PC-9 (cell line): Measurements from ENCODE around the gene TMC8. TPM values are rescaled to one million over a fixed set of nuclear protein-coding genes. Genes with fewer than 3 reads are reported as not detected.

Source experiments
- BruUV-seq: library from RNA; stranded (reverse); fragments of 400-500 nt; replicated peaks from 2 replicates; lab custom pipeline; 2021; lab: Mats Ljungman, UMichigan
- CTCF ChIA-PET: fragments of 300-600 bp; sonication (Branson Sonifier 250); formaldehyde crosslinking; loops from one replicate; lab custom pipeline; 2022; ENCODE audit warnings: antibody characterized with exemption; lab: Charles Lee
- POLR2A ChIA-PET: fragments of 300-600 bp; sonication (Branson Sonifier 250); formaldehyde crosslinking; loops from one replicate; lab custom pipeline; 2022; ENCODE audit warnings: antibody characterized with exemption; ENCODE audit not compliant: unreplicated experiment; lab: Charles Lee
- DNase-seq, 2 experiments: peaks; one replicate each; pipeline versions ENCODE4 v3.0.0 to v3.0.0-alpha.2; 2015 to 2022; ENCODE audit warnings: mixed read lengths in 1 of 2
- H2AFZ ChIP-seq: fragments of 200-600 bp; sonication (generic); 2 replicates; pipeline ENCODE4 v1.8.1; 2017; ENCODE audit warnings: antibody characterized with exemption
- H3F3A ChIP-seq: fragments of 200-600 bp; sonication (generic); 2 replicates; pipeline ENCODE4 v1.8.1; 2017; ENCODE audit warnings: antibody characterized with exemption, mild to moderate bottlenecking, low read depth; ENCODE audit not compliant: insufficient read depth
- H3K27ac ChIP-seq: fragments of 200-600 bp; sonication (generic); 2 replicates; pipeline ENCODE4 v1.6.1; 2016; ENCODE audit warnings: mixed run types
- H3K27me3 ChIP-seq: fragments of 200-600 bp; sonication (generic); 2 replicates; pipeline ENCODE4 v1.6.1; 2016; ENCODE audit warnings: low read depth, mixed run types; ENCODE audit not compliant: insufficient read depth
- H3K36me3 ChIP-seq: fragments of 200-600 bp; sonication (generic); 2 replicates; pipeline ENCODE4 v1.6.1; 2016; ENCODE audit warnings: low read depth, mixed run types
- H3K4me1 ChIP-seq: fragments of 200-600 bp; sonication (generic); replicated peaks from 2 replicates; pipeline ENCODE4 v1.6.1; 2016; ENCODE audit warnings: mixed run types; ENCODE audit not compliant: insufficient read depth
- H3K4me2 ChIP-seq: fragments of 200-600 bp; sonication (generic); 2 replicates; pipeline ENCODE4 v1.6.1; 2017; ENCODE audit warnings: mixed run types
- H3K4me3 ChIP-seq: fragments of 200-600 bp; sonication (generic); 2 replicates; pipeline ENCODE4 v1.6.1; 2016; ENCODE audit warnings: mixed run types
- H3K79me2 ChIP-seq: fragments of 200-600 bp; sonication (generic); 2 replicates; pipeline ENCODE4 v1.6.1; 2017; ENCODE audit warnings: low read depth, mixed run types
- H3K9me2 ChIP-seq: fragments of 200-600 bp; sonication (generic); 2 replicates; pipeline ENCODE4 v1.8.1; 2017; ENCODE audit warnings: mild to moderate bottlenecking; ENCODE audit not compliant: insufficient read depth
- H3K9me3 ChIP-seq: fragments of 200-600 bp; sonication (generic); 2 replicates; pipeline ENCODE4 v1.8.1; 2016; ENCODE audit warnings: low read depth; ENCODE audit not compliant: insufficient read depth
- H4K20me1 ChIP-seq: fragments of 200-600 bp; sonication (generic); 2 replicates; pipeline ENCODE4 v1.8.1; 2017; ENCODE audit not compliant: insufficient read depth
- CTCF ChIP-seq: fragments of 200-600 bp; sonication (generic); conservative IDR thresholded peaks from 2 replicates; pipeline ENCODE4 v1.6.1; 2017; ENCODE audit warnings: mixed run types, antibody characterized with exemption, mild to moderate bottlenecking, moderate library complexity
- EZH2 ChIP-seq: fragments of 200-600 bp; sonication (generic); IDR thresholded peaks from 2 replicates; pipeline ENCODE4 v1.8.0; 2017; ENCODE audit warnings: antibody characterized with exemption, low read depth
- intact Hi-C: fragments of 100-400 bp; cut with micrococcal nuclease; formaldehyde crosslinking; loops from one replicate; pipeline ENCODE4 v1.10.0; 2022; ENCODE audit not compliant: unreplicated experiment
- total RNA-seq: library from RNA; stranded (reverse); gene quantifications from 2 replicates; pipeline ENCODE4 v1.2.3, GENCODE V29; 2021

Gene TMC8
- total RNA-seq, 1 experiment from 2014 or later: 1.9 TPM

- 0 out of 2 replicates have a peak overlapping the region, but pooled peaks have one; percentile 15 for H3K4me2 ChIP-seq
- no peaks in the 10 kb centered on the region for H4K20me1 ChIP-seq
- no peak overlapping the region for H3K27ac ChIP-seq
- no peaks in the 10 kb centered on the region for H3K9me3 ChIP-seq
- no peak for TF ChIP-seq EZH2
- no peak for TF ChIP-seq CTCF
- no TSS peak for BruUV-seq
- no peaks in the 10 kb centered on the region for H3K79me2 ChIP-seq
- H3F3A ChIP-seq: no peaks in the 10 kb centered on the region
- ChIA-PET POLR2A (no interaction called here), CTCF (no interaction called here)
- DNase-seq: no peak
- no peak overlapping the region for H2AFZ ChIP-seq
- no peaks in the 10 kb centered on the region for H3K4me1 ChIP-seq
- no peak overlapping the region for H3K4me3 ChIP-seq
- no peaks in the 10 kb centered on the region for H3K36me3 ChIP-seq
- H3K27me3 ChIP-seq: 0 out of 2 replicates have a peak, but pooled peaks cover 3% of the 10 kb centered on the region
- no peaks in the 10 kb centered on the region for H3K9me2 ChIP-seq
- intact Hi-C loops: loop anchor here (5.0 kb wide), 1 partner anchor 333 kb away; no protein-coding TSS in a partner anchor
These were observed 40.8 kb upstream of the TMC8 start for GRCh38 chr17:78089576-78090281.

DNA sequence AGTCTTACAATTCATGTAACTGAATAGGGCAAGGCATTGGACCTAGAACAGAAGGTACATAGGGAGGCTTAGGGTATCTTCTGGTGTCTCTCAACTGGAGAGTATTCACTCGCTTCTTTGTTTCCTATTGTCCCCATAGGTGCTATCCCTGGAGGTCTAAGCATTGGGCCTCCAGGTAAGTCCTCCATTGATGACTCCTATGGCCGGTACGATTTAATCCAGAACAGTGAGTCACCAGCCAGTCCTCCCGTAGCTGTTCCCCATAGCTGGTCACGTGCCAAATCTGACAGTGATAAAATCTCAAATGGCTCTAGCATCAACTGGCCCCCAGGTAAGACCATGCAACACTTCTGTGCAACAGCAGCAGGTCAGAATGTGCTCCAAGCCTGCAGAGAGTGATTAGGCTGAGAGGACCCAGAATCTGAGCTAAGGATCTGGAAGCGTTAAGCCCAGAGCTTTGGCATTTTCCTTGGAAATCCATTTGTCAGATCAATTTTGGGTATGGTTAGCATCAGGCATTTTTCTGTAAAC is 37.7 kb upstream of the TMC8 start:
- Histone ChIP-seq H3F3A (no peaks in the 10 kb centered on the region), H3K27me3 (0 out of 2 replicates have a peak, but pooled peaks cover 3% of the 10 kb centered on the region), H3K4me2 (no peak overlapping the region), H3K27ac (no peak overlapping the region), H2AFZ (no peak overlapping the region), H3K36me3 (no peaks in the 10 kb centered on the region), H4K20me1 (no peaks in the 10 kb centered on the region), H3K4me3 (no peak overlapping the region), H3K79me2 (no peaks in the 10 kb centered on the region), H3K9me3 (no peaks in the 10 kb centered on the region), H3K9me2 (no peaks in the 10 kb centered on the region), H3K4me1 (no peaks in the 10 kb centered on the region)
- TF ChIP-seq EZH2: no peak
- no peak for TF ChIP-seq CTCF
- intact Hi-C loops: no loop called here
- ChIA-PET CTCF (interaction anchor here (0.7 to 1.0 kb wide), 2 partner anchors 8 to 268 kb away, joined by 3 read pairs; no protein-coding TSS in a partner anchor), POLR2A (interaction anchor here (0.6 kb wide), 1 partner anchor 185 kb away, joined by 3 read pairs; no protein-coding TSS in a partner anchor)
- no TSS peak for BruUV-seq
- DNase-seq: no peak

GRCh38 chr17:78095035-78095434 is 35.5 kb upstream of the TMC8 start:
- POLR2A ChIA-PET: no interaction called here

More at GRCh38 chr17:78095035-78095434, 35.5 kb upstream of the TMC8 start:
- Histone ChIP-seq H3F3A (no peaks in the 10 kb centered on the region), H4K20me1 (no peaks in the 10 kb centered on the region), H3K27me3 (0 out of 2 replicates have a peak, but pooled peaks cover 3% of the 10 kb centered on the region), H3K36me3 (no peaks in the 10 kb centered on the region), H3K9me2 (no peaks in the 10 kb centered on the region), H3K9me3 (no peaks in the 10 kb centered on the region), H2AFZ (no peak overlapping the region), H3K4me2 (no peak overlapping the region), H3K27ac (no peak overlapping the region), H3K79me2 (no peaks in the 10 kb centered on the region), H3K4me3 (no peak overlapping the region), H3K4me1 (no peaks in the 10 kb centered on the region)
- TF ChIP-seq EZH2 (no peak), CTCF (no peak)
- intact Hi-C loops: no loop called here
- DNase-seq: no peak
- no TSS peak for BruUV-seq
- CTCF ChIA-PET: interaction anchor here (0.5 kb wide), 1 partner anchor 11 kb away, joined by 12 read pairs; no protein-coding TSS in a partner anchor
